A549 (cell line): ENCODE results near the gene WDR5B. TPM values are rescaled to one million over a fixed set of nuclear protein-coding genes. Genes with fewer than 3 reads are reported as not detected.

Experiments used
- ATAC-seq, 2 experiments: fragments of 200-7000 bp in 1 of 2; fragments of >200 bp in 1 of 2; cut with Nextera tagmentation in 1 of 2; cut with Tn5 transposase in 1 of 2; 3 replicates each; pipeline versions ENCODE4 v1.8.0 to v1.9.1; 2018 to 2020; ENCODE audit warnings: mild to moderate bottlenecking in 1 of 2, moderate library complexity in 1 of 2
- CTCF ChIA-PET: fragments of 300-600 bp; sonication (Branson Sonifier 250); formaldehyde crosslinking; extraction: SDS; loops from one replicate; lab custom pipeline; 2021; ENCODE audit warnings: antibody characterized with exemption, inconsistent platforms; lab: Yijun Ruan, JAX
- POLR2A ChIA-PET: fragments of 350-600 bp; formaldehyde crosslinking; extraction: SDS; loops from one replicate; lab custom pipeline; 2021; ENCODE audit warnings: antibody characterized with exemption, inconsistent platforms; lab: Yijun Ruan, JAX
- DNase-seq, 2 experiments: peaks; one replicate each; pipeline versions ENCODE4 v3.0.0 to v3.0.0-alpha.2; 2011 to 2016; ENCODE audit warnings: low read depth in 1 of 2, low spot score in 1 of 2
- FAIRE-seq: peaks from 2 replicates; lab custom pipeline; 2011; peaks lifted over from hg19 to GRCh38; lab: Jason Lieb, UNC
- H3K27ac ChIP-seq, 2 experiments: fragments of >200 bp; sonication (Bioruptor Twin); formaldehyde crosslinking; 3 replicates each; pipeline ENCODE4 v1.5.1; 2016 to 2017
- H3K4me1 ChIP-seq: fragments of >200 bp; sonication (Bioruptor Twin); formaldehyde crosslinking; 3 replicates; pipeline ENCODE4 v1.6.1; 2016
- H3K4me2 ChIP-seq: fragments of >200 bp; sonication (Bioruptor Twin); formaldehyde crosslinking; 3 replicates; pipeline ENCODE4 v1.6.1; 2016
- H3K4me3 ChIP-seq: fragments of >200 bp; sonication (Bioruptor Twin); formaldehyde crosslinking; 3 replicates; pipeline ENCODE4 v1.5.1; 2016
- H3K9me3 ChIP-seq: fragments of >200 bp; sonication (Bioruptor Twin); formaldehyde crosslinking; 3 replicates; pipeline ENCODE4 v1.6.1; 2016
- ATOH8 ChIP-seq: fragments of 250-450 bp; sonication (Bioruptor Pico); IDR thresholded peaks from 2 replicates; pipeline ENCODE4 v1.5.0; 2020; ENCODE audit warnings: low read depth, mild to moderate bottlenecking, moderate library complexity
- CBX2 ChIP-seq: fragments of 200-600 bp; sonication (generic); IDR thresholded peaks from 2 replicates; pipeline ENCODE4 v1.6.1; 2016; ENCODE audit warnings: low read depth, mild to moderate bottlenecking, borderline replicate concordance
- CBX8 ChIP-seq: fragments of 200-600 bp; sonication (generic); IDR thresholded peaks from 2 replicates; pipeline ENCODE4 v1.6.1; 2016
- CEBPB ChIP-seq, 2 experiments: fragments of >200 bp in 1 of 2; sonication (Bioruptor Twin) in 1 of 2; formaldehyde crosslinking in 1 of 2; IDR thresholded peaks; 2 replicates each; pipeline ENCODE4 v1.6.1; 2012 to 2016
- CHD2 ChIP-seq: fragments of 150-350 bp; IDR thresholded peaks from 2 replicates; pipeline ENCODE4 v1.6.1; 2014; ENCODE audit warnings: low read length; ENCODE audit not compliant: partially characterized antibody
- CHD4 ChIP-seq: fragments of 200-600 bp; sonication (generic); IDR thresholded peaks from 2 replicates; pipeline ENCODE4 v1.6.1; 2016; ENCODE audit warnings: antibody characterized with exemption, mild to moderate bottlenecking, borderline replicate concordance
- E2F6 ChIP-seq: IDR thresholded peaks from 2 replicates; pipeline ENCODE4 v1.6.1; 2012; ENCODE audit warnings: low read depth, borderline replicate concordance
- EHF ChIP-seq: fragments of 250-450 bp; sonication (Bioruptor Pico); IDR thresholded peaks from 2 replicates; pipeline ENCODE4 v1.5.0; 2020; ENCODE audit warnings: mild to moderate bottlenecking
- EHMT2 ChIP-seq: fragments of 200-600 bp; sonication (generic); IDR thresholded peaks from 2 replicates; pipeline ENCODE4 v1.6.1; 2016; ENCODE audit warnings: antibody characterized with exemption, low read depth, mild to moderate bottlenecking, moderate library complexity
- ESRRA ChIP-seq: fragments of 150-350 bp; IDR thresholded peaks from 2 replicates; pipeline ENCODE4 v1.6.1; 2014; ENCODE audit warnings: mild to moderate bottlenecking, low read length, borderline replicate concordance
- FOSB ChIP-seq: fragments of 250-450 bp; sonication (Bioruptor Pico); IDR thresholded peaks from 2 replicates; pipeline ENCODE4 v1.5.0; 2020; ENCODE audit warnings: mild to moderate bottlenecking, moderate library complexity
- FOXS1 ChIP-seq: fragments of 250-450 bp; sonication (Bioruptor Pico); IDR thresholded peaks from 2 replicates; pipeline ENCODE4 v1.5.0; 2020; ENCODE audit warnings: mild to moderate bottlenecking, moderate library complexity
- GATA3 ChIP-seq: IDR thresholded peaks from 2 replicates; pipeline ENCODE4 v1.6.1; 2012; ENCODE audit warnings: borderline replicate concordance
- HDAC2 ChIP-seq: fragments of 200-600 bp; sonication (generic); IDR thresholded peaks from 2 replicates; pipeline ENCODE4 v1.6.1; 2016
- HES2 ChIP-seq: fragments of >200 bp; sonication (Bioruptor Twin); formaldehyde crosslinking; IDR thresholded peaks from 2 replicates; pipeline ENCODE4 v1.6.1; 2016
- HOXB13 ChIP-seq: fragments of 250-450 bp; sonication (Bioruptor Pico); IDR thresholded peaks from 2 replicates; pipeline ENCODE4 v1.5.0; 2020; ENCODE audit warnings: low read depth, mild to moderate bottlenecking, moderate library complexity
- JUN ChIP-seq, 2 experiments: fragments of >200 bp; sonication (Bioruptor Twin); formaldehyde crosslinking; IDR thresholded peaks; 2 replicates in 1 of 2; 3 replicates in 1 of 2; pipeline ENCODE4 v1.6.1; 2016 to 2017
- JUNB ChIP-seq: fragments of >200 bp; sonication (Bioruptor Twin); formaldehyde crosslinking; IDR thresholded peaks from 2 replicates; pipeline ENCODE4 v1.6.1; 2016
- KDM1A ChIP-seq: fragments of 200-600 bp; sonication (generic); IDR thresholded peaks from 2 replicates; pipeline ENCODE4 v1.6.1; 2016; ENCODE audit warnings: low read depth, mild to moderate bottlenecking
- KDM5A ChIP-seq: fragments of 200-600 bp; sonication (generic); IDR thresholded peaks from 2 replicates; pipeline ENCODE4 v1.6.1; 2016; ENCODE audit warnings: antibody characterized with exemption, mild to moderate bottlenecking
- MAFK ChIP-seq: fragments of 450-650 bp; IDR thresholded peaks from 2 replicates; pipeline ENCODE4 v1.6.1; 2014; ENCODE audit not compliant: partially characterized antibody
- MAZ ChIP-seq: fragments of 150-350 bp; IDR thresholded peaks from 2 replicates; pipeline ENCODE4 v1.6.1; 2014; ENCODE audit warnings: antibody characterized with exemption, low read depth, low read length, borderline replicate concordance
- MYC ChIP-seq: IDR thresholded peaks from 2 replicates; pipeline ENCODE4 v1.6.1; 2012; ENCODE audit warnings: mild to moderate bottlenecking, inconsistent platforms, low read length, improper control_type of control experiment, borderline replicate concordance
- NFE2L2 ChIP-seq: fragments of 150-350 bp; conservative IDR thresholded peaks from 2 replicates; pipeline ENCODE4 v1.6.1; 2014; ENCODE audit warnings: low read length
- PBX3 ChIP-seq: IDR thresholded peaks from 2 replicates; pipeline ENCODE4 v1.6.1; 2012
- PHF8 ChIP-seq: fragments of 200-600 bp; sonication (generic); IDR thresholded peaks from 2 replicates; pipeline ENCODE4 v1.6.1; 2016; ENCODE audit warnings: low read depth, mild to moderate bottlenecking, antibody characterized with exemption, moderate library complexity, borderline replicate concordance
- POLR2A ChIP-seq: IDR thresholded peaks from 2 replicates; pipeline ENCODE4 v1.6.1; 2012; ENCODE audit warnings: mild to moderate bottlenecking, low read length
- POLR2AphosphoS2 ChIP-seq: conservative IDR thresholded peaks from 2 replicates; pipeline ENCODE4 v1.6.1; 2012; ENCODE audit warnings: low read length, improper control_type of control experiment, inconsistent platforms
- RCOR1 ChIP-seq: fragments of 150-350 bp; IDR thresholded peaks from 2 replicates; pipeline ENCODE4 v1.6.1; 2014; ENCODE audit warnings: antibody characterized with exemption, low read length, low read depth
- RFX5 ChIP-seq: fragments of 450-650 bp; IDR thresholded peaks from 2 replicates; pipeline ENCODE4 v1.7.1; 2014; ENCODE audit warnings: antibody characterized with exemption, mild to moderate bottlenecking, moderate library complexity
- RNF2 ChIP-seq: fragments of 200-600 bp; sonication (generic); IDR thresholded peaks from 2 replicates; pipeline ENCODE4 v1.6.1; 2016; ENCODE audit warnings: low read depth, mild to moderate bottlenecking, antibody characterized with exemption, moderate library complexity, borderline replicate concordance
- SREBF2 ChIP-seq: fragments of 450-650 bp; IDR thresholded peaks from 2 replicates; pipeline ENCODE4 v1.6.1; 2014; ENCODE audit warnings: mild to moderate bottlenecking, moderate library complexity
- TFCP2L1 ChIP-seq: fragments of 250-450 bp; sonication (Bioruptor Pico); IDR thresholded peaks from 2 replicates; pipeline ENCODE4 v1.5.0; 2021; ENCODE audit warnings: mild to moderate bottlenecking
- TP53 ChIP-seq: fragments of 250-450 bp; sonication (Bioruptor Pico); IDR thresholded peaks from 2 replicates; pipeline ENCODE4 v1.5.0; 2021; ENCODE audit warnings: mild to moderate bottlenecking, moderate library complexity
- ZC3H11A ChIP-seq: fragments of 450-650 bp; IDR thresholded peaks from 2 replicates; pipeline ENCODE4 v1.6.1; 2014; ENCODE audit warnings: antibody characterized with exemption, mild to moderate bottlenecking
- ZFP36 ChIP-seq: fragments of 450-650 bp; IDR thresholded peaks from 2 replicates; pipeline ENCODE4 v1.6.1; 2014; ENCODE audit warnings: borderline replicate concordance; ENCODE audit not compliant: partially characterized antibody
- ZSCAN20 ChIP-seq: fragments of 250-450 bp; sonication (Bioruptor Pico); IDR thresholded peaks from 2 replicates; pipeline ENCODE4 v1.8.0; 2022; ENCODE audit warnings: mild to moderate bottlenecking, moderate library complexity
- WGBS: methylation state at CpG from one replicate; pipeline ENCODE4 v1.1.6; 2017; ENCODE audit errors: missing lambda C conversion rate; 5-methylcytosine and 5-hydroxymethylcytosine counted together
- polyA plus RNA-seq, 4 experiments: library from polyadenylated mRNA; depleted of rRNA in 3 of 4; stranded (reverse); fragments of >200 nt; fragmentation: RNase III in 1 of 4; extraction: RNeasy Plus Mini Kit Qiagen cat#74134 plus additional on column Dnase treatment in 1 of 4; gene quantifications; 2 replicates in 3 of 4; 3 replicates in 1 of 4; pipeline ENCODE4 v1.2.3, GENCODE V29; 2011 to 2017

Gene WDR5B
- polyA plus RNA-seq, 2 of the 4 experiments (the other 2 are of a cell fraction) = 5.9 to 10.2 TPM

- TF ChIP-seq PBX3 = no peak
- TF ChIP-seq POLR2A = peak; percentile 90
- TF ChIP-seq RNF2 = no peak
- TF ChIP-seq HES2 = no peak
- no peak for TF ChIP-seq RCOR1
- TF ChIP-seq CBX2 = no peak
- TF ChIP-seq HDAC2 = no peak
- no peak for TF ChIP-seq ZFP36
- TF ChIP-seq PHF8 = 0 out of 2 replicates have a peak, but pooled peaks have one; percentile 52
- peak; percentile 84 for TF ChIP-seq ESRRA
- TF ChIP-seq JUN (IDR thresholded peaks at IDR 0.05) = peak in 1 of 2 experiments; percentile 79; a peak in 4 of 5 replicates
- no peak for TF ChIP-seq CBX8
Measured at GRCh38 chr3:122383771-122384697, 31.8 kb downstream of the WDR5B start, which contains the start of gene FAM162A (continued).

- Histone ChIP-seq H3K9me3 (no peaks in the 10 kb centered on the region), H3K27ac (peak within 1 kb of the TSS; percentile 83 to 92), H3K4me2 (peak within 1 kb of the TSS; percentile 98), H3K4me3 (peak within 1 kb of the TSS; percentile 84), H3K4me1 (peaks cover 15% of the 10 kb centered on the region; the same call in 2 of the 3 replicates)
- ChIA-PET CTCF (interaction anchor here (1.4 to 3.3 kb wide), 6 partner anchors 10 to 837 kb away, joined by 3 to 26 read pairs (median 6); partner anchors contain the start of gene POLQ), POLR2A (interaction anchor here (0.6 to 3.6 kb wide), 6 partner anchors 10 to 38 kb away, joined by 3 to 26 read pairs (median 5); partner anchors contain the start of gene WDR5B)
- ATAC-seq (peak; percentile 71 to 84), DNase-seq (peak; percentile 88 to 89), FAIRE-seq (peak; percentile 81)
- WGBS = 1% methylated on average over 31 of the region's 31 CpGs
- TF ChIP-seq POLR2A = peak; percentile 61
- TF ChIP-seq ZSCAN20 = no peak
- TF ChIP-seq KDM5A = peak; percentile 99
- TF ChIP-seq E2F6 = peak; percentile 33; the same call in 1 of the 2 replicates
- TF ChIP-seq FOSB (CRISPR knock-in tag) = no peak
- TF ChIP-seq NFE2L2 = no peak
- no peak for TF ChIP-seq EHF
- no peak for TF ChIP-seq HOXB13
- no peak for TF ChIP-seq CHD2
- TF ChIP-seq KDM1A = no peak
- no peak for TF ChIP-seq TP53 (CRISPR knock-in tag)
- TF ChIP-seq CBX2 = no peak
- no peak for TF ChIP-seq FOXS1
- no peak; the same call in 1 of the 2 replicates for TF ChIP-seq GATA3
- TF ChIP-seq MYC = peak; percentile 84
- no peak for TF ChIP-seq CHD4
- no peak for TF ChIP-seq ZC3H11A
- no peak for TF ChIP-seq SREBF2
- TF ChIP-seq ZFP36 = no peak
- no peak for TF ChIP-seq EHMT2
- 0 out of 2 replicates have a peak, but pooled peaks have one; percentile 25 for TF ChIP-seq ATOH8 (CRISPR knock-in tag)
- TF ChIP-seq ESRRA = no peak
- TF ChIP-seq MAZ = no peak
- TF ChIP-seq RFX5 = no peak
- TF ChIP-seq CEBPB (IDR thresholded peaks at IDR 0.05) = no peak
- TF ChIP-seq JUNB = no peak
- TF ChIP-seq MAFK = no peak
- no peak for TF ChIP-seq POLR2AphosphoS2
- no peak for TF ChIP-seq TFCP2L1 (CRISPR knock-in tag)
Measured at GRCh38 chr3:122382888-122383666, 32.8 kb downstream of the WDR5B start, which contains the start of gene MIX23. Gene MIX23, minus strand, starts transcription at chr3:122383231. Its CDS starts 7 bp downstream, at chr3:122383224.
